GM18870 (cell line): ENCODE results near the gene OTOF.

Source experiments
- ATAC-seq: cut with Tn5 transposase; IDR thresholded peaks from one replicate; pipeline ENCODE4 v1.9.1; 2021; ENCODE audit warnings: moderate library complexity; ENCODE audit not compliant: unreplicated experiment

OTOF gene

GRCh38 chr2:26454561-26455001 lies 23.3 kb downstream of the OTOF start:
- ATAC-seq: no peak

DNA sequence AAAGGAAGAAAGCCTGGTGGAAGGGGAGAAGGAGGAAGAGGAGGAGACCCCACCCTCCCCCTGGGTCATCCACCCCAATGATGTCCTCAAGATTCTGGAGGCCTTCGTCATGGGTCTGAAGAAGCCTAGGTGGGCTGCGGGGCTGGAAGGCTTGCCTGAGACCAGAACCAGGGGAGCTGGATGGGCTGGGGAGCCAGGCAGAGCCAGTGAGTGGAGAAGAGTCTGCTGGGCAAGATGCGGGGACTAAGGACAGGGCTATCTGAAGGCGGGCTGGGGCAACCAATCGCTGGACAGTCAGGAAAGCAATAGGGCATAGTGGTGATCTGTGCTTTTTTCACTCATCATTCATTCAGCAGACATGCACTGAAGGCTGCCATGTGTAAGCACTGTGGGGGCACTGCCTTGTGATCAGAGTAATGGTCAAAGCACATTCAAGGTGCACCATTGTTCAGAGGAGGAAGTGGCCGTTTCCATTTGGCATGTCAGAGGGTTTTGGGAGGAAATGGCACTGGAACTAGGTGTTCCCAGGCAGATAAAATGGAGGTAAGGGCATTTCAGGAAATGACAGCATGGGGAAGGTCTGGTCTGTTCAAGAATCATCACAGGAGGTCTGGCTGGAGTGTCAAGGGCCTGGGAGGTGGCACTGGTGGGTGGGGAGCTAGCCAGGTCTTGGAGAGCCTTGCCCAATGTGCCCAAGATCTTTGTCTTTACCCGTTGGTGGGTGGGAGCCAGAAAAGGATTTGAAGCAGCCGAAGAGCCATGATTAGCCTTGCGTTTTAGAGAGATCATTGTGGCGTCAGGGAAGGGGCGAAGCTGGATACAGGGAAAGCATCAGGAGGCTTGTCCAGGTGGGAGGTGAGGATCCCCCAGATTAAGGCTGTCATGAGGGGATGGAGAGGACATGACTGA lies 24.2 kb downstream of the OTOF start:
- ATAC-seq: no peak

GRCh38 chr2:26451700-26452099 lies 26.2 kb downstream of the OTOF start:
- ATAC-seq: no peak

DNA sequence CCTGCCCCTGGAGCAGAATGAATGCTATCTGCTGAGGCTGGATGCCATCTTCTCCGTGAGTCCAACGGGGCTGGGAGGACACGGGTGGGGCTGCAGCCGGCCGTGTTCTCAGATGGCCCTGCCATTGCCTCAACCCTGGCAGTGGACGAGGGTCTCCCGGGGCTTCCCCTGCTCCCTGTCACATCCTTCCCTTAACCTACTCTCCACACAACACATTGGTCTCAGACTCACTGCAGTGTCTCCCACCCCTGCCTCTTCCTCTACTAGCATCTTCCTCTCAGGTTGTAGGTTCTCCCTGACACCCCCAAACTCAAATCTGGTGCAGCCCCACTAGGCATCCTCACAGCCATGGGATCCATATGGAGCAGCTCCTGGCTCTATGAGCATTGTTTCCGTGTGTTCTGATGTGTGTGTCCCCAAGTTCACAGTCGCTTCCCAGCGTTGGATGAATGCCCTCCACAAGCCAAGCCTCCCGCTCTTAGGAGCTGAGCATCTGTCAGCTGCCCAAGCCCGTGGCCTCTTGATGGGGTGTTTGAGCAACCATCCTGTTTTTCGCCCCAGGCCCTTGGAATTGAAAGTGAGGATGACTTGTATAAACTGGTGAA lies 27.8 kb downstream of the OTOF start:
- no peak for ATAC-seq

GRCh38 chr2:26449278-26450030 lies 28.5 kb downstream of the OTOF start:
- no peak for ATAC-seq

GRCh38 chr2:26448651-26449050 lies 29.3 kb downstream of the OTOF start:
- no peak for ATAC-seq

DNA sequence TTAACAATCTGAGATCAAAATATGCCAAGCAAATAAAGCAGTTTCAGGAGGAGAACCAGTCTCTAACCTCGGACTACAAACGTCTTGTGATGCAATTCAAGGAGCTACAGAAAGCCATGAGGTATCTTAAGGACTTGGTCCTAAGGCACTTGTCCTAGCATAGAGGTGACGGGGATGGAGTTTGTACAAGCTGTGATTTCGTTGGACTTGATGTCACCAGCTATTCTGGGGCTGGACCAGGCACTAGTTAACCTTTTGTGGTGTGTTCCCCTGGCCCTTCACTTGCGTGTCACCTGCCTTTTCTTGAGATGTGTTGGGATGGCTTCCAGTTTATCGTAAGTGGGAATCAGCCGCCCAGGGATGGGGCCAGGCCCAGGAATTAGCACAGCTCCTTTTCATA lies 33.7 kb downstream of the OTOF start:
- no peak for ATAC-seq

DNA sequence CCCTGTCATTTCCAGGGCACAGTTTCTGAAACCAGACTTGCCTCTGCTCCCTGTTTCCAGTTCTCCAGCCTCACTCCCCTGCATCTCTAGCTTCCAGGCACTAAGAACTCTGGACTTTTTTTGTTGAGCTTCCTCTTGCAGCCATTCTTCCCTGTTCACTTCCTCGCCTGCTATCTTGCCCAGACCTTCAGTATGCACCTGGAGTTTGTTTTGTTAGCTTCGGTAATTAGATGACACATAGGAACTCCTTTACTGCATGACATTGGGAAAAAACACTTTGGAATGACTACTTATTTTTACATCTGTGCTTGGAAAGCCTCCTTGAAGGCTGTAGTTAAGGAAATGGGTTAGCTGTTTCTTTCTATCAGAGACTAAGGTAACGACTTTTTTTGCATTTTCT lies 35.2 kb downstream of the OTOF start:
- no peak for ATAC-seq

- no peak for ATAC-seq
These were observed 35.6 kb downstream of the OTOF start for GRCh38 chr2:26442301-26442700.

- no peak for ATAC-seq
These were observed 39.0 kb downstream of the OTOF start for GRCh38 chr2:26438926-26439325.

- no peak for ATAC-seq
These were observed 39.4 kb downstream of the OTOF start for GRCh38 chr2:26438526-26438925.

DNA sequence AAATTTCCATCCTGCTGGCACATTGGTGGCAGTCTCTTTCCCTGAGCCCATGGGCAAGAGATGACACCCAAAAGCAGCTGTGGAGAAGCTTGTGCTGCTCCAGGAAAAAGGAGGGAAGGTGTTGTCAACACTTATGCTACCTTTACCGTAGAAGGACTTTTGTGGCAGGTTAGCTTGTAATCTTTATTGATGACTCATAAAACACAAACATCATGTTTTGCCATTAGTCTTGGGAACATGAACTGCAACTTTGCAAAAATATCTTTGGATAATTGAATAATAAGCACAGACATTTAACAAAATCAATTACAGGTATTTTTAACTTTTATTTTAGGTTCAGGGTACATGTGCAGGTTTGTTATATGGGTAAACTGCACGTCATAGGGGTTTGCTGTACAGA lies 42.8 kb downstream of the OTOF start:
- ATAC-seq: no peak

DNA sequence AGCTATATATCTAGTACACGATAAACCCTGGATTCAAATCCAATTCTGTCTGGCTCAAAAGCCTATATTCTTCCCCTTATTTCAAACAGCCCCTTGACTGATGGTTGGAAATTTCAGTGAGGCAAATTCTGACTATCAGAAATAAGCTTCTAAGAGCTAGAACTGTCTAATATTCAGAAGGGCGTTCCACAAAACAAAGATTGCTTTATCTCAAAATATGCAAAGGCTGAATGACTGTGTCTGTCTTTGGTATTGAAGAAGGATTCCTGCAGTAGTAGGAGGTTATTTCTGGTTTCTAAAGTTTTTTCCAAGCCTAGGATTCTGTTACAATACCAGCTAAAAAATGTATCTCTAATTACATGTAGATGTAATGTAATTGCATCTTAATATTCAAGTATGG lies 45.1 kb downstream of the OTOF start:
- no peak for ATAC-seq

- ATAC-seq: no peak
These were observed 45.6 kb downstream of the OTOF start for GRCh38 chr2:26432363-26432762.

DNA sequence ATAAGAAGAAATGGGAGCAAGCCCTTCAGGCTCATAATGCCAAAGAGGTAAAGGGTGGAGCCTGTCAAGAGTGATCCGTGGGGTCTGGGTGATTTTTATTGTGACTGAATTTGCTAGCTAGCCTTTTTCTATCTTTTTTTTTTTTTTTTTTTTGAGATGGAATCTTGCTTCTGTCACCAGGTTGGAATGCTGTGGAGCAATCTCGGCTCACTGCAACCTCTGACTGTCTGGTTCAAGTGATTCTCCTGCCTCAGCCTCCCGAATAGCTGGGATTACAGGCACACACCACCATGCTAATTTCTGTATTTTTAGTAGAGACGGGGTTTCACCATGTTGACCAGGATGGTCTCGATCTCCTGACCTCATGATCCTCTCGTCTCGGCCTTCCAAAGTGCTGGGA lies 47.1 kb downstream of the OTOF start:
- ATAC-seq: no peak

DNA sequence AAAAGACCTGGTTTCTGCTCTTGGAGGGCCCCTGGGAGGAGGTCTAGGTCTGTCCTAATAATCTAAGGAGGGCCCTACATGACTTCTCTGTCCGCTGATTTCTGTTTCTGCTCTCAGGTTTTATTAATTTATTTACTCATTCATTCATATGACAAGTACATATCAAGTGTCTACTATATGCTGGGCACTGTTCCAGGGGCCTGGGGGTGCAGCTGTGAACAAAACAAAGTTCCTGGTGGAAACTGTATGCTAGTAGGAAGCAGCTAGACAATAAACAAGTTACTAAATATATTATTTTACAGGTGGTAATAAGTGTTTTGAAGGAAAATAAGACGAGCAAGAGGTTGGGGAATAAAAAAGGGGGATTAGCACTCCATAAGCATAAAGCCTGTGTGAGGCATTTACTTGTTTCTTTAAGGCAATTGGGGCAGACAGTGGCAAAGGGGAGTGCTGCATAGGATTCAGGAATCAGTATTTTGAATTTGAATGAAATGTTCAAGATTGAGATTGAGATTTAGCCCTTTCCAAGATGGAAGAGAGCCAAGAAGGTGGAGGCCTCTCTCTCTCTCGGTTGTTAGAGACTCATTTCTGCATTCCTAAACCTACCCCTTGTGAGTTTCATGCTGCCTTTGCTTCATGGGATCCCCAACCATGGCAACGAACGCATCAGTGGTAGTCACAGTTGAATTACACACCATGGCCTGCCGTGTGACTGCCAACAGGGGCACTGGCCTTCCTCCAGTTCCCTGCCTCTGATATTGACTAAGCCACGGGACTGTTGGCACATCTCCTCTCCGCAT lies 47.9 kb downstream of the OTOF start:
- ATAC-seq: no peak

- no peak for ATAC-seq
These were observed 49.1 kb downstream of the OTOF start for GRCh38 chr2:26428846-26429245.

DNA sequence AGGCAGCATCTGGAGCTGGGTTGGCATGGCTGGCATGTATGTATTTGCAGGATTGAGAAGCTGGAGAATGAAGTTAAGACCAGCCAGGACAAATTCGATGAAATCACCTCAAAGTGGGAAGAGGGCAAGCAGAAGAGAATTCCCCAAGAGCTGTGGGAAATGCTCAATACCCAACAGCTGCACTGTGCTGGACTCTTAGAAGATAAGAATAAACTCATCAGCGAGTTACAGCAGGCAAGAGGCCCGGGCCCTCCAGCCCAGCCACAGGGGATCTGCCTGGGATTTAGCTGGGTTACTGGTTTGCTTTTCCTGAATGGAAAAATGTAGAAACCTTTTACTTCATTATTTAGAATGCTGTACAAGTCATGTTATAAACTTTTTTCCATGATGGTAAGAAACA lies 53.7 kb downstream of the OTOF start:
- no peak for ATAC-seq

DNA sequence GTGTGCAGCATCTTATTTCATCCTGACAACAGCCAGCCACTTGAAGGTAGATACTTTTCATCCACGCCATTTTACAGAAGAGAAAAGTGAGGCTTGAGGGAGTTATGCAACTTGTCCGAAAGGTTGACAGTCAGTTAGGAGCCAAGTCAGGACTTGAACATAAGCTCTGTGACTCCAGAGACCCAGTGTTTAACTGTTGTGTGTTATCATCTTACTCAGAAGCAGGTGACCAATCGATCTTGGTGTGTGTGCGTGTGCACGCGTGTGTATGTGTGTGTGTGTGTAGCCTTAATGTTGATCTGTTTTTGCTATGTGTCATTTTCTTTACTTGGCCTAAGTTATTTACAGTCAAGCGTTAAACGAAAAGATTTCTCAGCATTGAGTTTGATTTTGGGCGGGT lies 54.2 kb downstream of the OTOF start:
- ATAC-seq: no peak

GRCh38 chr2:26422947-26423629 lies 54.8 kb downstream of the OTOF start:
- no peak for ATAC-seq
